CD4-positive, alpha-beta T cell treated with Interleukin-17A for 4 hours (primary cell): ENCODE measurements around the gene ING2.
"Not testable (repeated sequence)": the region's sequence is repeated elsewhere in the genome, so short reads cannot be mapped to it uniquely, and the experiment has no call there.

Source experiments
- DNase-seq: peaks from one replicate; pipeline ENCODE4 v3.0.0-alpha.2; 2020; ENCODE audit warnings: mixed read lengths

Gene ING2, protein sequence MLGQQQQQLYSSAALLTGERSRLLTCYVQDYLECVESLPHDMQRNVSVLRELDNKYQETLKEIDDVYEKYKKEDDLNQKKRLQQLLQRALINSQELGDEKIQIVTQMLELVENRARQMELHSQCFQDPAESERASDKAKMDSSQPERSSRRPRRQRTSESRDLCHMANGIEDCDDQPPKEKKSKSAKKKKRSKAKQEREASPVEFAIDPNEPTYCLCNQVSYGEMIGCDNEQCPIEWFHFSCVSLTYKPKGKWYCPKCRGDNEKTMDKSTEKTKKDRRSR

DNA sequence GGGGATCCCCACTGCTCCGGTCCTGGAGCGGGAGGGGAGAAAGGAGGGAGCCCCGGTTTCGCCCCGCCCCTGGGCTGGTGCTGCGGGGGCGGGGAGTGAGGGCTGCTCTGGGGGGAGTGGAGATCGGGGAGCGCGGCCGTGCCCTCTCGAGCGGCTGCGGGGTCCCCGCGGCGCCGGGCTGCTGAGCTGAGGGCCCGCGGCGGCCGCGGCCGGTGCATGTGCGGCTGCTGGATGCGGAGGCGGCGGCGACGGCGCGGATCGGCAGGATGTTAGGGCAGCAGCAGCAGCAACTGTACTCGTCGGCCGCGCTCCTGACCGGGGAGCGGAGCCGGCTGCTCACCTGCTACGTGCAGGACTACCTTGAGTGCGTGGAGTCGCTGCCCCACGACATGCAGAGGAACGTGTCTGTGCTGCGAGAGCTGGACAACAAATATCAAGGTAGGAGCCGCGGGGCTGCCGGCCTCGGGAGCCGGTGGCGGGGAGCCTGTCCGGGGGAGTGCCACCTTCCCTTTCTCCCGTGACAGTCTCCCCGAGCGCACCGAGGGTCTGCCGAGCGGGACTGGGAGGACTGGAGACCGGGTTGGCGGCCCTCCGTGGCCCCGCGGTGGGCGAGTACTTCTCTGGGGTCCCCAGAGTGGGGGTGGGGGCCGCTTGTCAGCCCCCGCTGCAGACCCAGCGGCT is at the start of gene ING2:
ING2 (plus strand) TSS at position 129 of the 681 bp plus-strand sequence; CDS start at position 267, 138 bp downstream.
- DNase-seq, result peak; percentile 91

GRCh38 chr4:183455431-183456195 is 49.2 kb upstream of the ING2 start:
- DNase-seq, result no peak

DNA sequence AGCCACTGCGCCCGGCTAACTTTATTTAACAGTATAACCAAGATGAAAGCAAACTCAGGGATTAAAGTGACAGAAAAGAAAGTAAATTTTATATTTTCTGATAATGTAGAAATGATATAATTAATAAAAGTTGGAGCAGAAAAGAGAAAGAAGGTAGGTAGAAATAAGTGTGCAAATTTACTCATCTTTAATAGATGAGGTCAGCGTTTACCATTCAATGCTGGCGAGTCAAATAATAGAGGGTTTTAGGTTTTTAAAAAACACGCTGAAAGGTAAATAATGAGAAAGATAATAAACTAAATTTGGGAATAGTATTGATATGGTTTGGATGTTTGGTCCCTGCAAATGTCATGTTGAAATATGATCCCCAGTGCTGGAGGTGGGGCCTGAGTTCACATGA is 46.9 kb upstream of the ING2 start:
- DNase-seq, result no peak

DNA sequence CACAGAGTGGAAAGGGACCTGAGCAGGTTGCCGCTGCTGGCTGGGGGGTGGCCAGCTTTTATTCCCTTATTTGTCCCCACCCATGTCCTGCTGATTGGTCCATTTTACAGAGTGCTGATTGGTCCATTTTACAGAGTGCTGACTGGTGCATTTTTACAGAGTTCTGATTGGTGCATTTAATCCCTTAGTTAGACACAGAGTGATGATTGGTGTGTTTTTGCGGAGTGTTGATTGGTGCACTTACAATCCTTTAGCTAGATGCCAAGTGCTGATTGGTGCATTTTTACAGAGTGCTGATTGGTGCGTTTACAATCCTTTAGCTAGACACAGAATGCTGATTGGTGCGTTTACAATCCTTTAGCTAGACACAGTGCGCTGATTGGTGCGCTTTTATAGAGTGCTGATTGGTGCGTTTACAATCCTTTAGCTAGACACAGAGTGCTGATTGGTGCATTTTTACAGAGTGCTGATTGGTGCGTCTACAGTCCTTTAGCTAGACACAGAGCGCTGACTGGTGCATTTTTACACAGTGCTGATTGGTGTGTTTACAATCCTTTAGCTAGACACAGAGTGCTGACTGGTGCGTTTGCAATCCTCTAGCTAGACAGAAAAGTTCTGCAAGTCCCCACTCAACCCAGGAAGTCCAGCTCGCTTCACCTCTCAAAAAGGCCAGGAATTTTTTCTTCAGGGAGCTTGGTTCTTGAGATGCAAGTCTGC is 40.8 kb upstream of the ING2 start:
- not testable (repeated sequence) for DNase-seq

GRCh38 chr4:183465879-183466278 is 39.0 kb upstream of the ING2 start:
- not testable (repeated sequence) for DNase-seq

DNA sequence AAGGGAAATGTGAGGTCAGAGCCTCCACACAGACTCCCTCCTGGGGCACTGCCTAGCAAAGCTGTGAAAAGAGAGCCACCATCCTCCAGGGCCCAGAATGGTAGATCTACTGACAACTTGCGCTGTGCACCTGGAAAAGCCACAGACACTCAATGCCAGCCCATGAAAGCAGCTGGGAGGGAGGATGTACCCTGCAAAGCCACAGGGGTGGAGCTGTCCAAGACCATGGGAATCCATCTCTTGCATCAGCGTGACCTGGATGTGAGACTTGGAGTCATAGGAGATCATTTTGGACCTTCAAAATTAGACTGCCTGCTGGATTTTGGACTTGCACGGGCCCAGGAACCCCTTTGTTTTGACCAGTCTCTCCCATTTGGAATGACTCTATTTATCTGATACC is 37.6 kb upstream of the ING2 start:
- DNase-seq, result no peak

DNA sequence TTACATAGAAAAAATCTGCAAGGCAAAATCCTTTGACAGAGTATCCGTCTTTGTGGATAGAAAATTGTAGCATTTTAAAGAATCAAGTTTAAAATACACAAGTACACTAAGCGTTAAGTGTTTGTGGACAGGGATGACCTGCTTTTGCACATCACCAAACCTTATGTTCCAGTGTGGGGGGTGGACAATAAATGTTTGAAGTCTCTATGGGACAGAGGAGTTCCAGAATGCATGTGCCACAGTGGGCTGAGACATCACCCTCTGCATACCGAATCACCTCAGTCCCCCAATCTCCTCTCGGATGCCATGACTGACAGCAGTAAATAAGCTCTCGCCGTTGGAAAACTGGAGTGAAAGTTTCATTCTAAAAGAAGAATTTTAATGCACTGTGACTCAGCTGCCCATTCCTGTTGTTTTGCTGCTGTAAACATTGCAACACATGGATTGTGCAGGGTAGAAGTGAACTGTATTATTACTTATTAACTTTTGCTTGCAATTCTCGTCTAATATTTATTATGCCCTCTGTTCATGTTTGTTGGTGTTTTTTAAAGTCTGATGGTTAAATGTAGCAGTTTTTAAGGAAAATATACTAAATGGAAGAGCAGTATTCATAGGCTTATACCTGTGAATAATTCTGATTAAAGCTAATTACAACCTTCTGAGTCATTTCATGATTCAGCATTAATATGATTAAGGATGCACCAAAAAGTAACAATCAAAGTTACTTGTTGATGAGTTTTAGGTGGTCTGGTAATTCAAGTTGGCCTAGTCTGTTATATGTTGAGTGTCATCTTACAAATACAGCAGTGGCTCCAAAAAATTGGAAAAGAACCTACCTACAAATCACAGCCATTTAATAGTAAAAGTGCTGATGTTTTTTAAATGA is 36.4 kb upstream of the ING2 start:
- DNase-seq, result no peak

GRCh38 chr4:183469285-183469684 is 35.6 kb upstream of the ING2 start:
- no peak for DNase-seq

DNA sequence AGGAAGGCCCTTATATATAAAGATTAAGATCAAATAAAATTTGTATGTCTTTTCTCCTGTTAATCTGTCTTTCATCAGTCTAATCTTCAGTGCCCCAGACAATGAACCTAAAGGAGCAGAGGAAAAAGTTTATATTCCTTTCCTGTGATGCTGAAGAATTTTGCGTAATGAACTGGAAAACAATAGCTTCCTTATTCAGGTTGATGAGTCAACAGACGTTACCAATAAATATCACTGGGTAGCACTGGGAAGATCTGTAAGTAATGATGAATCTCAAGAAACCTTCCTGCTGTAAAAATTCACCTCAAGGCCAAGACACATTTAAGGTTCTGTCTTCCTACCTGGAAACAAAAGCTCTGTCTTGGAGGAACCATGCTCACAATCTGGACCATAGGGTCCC is 34.9 kb upstream of the ING2 start:
- DNase-seq, result no peak

DNA sequence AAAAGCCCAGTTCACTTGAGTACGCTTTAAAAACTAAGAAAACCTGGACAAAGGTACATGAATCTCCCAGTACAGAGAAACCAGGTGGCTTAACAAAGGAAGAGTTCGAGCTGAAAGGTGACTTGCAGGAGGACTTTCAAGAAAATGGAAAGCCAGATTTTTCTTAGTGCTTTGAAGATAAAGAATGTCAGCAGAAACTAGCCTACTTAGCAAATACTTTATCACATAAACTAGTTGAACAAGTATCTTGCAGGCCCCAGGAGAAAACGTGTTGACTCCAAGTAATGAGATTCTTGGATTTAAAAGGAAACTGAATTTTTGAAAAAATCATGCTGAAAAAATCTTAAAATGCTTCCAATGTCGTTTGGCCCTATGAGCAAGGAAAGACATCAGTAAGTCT is 34.0 kb upstream of the ING2 start:
- DNase-seq, result no peak

DNA sequence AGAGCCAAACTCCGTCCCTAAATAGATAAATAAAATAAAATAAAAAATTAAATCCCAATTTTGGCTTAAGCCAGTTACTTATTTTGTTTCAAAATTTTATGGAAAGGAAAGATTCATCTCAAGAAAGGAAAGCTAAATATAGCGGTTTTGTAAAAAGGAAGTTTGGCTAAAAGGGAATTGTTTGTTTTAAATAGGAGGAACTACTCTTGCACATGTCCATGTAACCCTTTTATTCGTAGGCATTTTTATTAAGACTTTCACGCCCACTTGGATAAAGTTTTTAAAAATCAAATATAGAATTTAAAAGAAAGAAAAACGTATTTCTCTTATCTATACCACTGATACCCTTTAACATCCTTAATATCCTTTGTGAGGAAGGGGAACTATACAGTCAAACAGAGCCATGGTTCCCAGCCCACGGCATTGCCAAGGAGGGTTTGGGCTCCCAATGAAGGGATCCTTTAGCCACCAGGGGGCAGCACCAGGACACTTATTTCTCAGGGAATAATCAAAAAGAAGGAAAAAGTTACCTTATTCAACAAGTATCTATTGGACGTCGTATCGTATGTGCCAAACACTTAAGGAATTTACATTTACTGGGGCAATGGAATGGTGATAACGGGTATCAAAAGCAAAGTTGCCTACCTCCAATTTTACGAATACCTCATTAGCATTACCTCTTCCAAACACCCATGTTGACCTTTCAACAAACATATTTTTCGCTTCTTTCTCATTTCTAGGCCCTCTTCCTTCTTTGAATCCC is 32.7 kb upstream of the ING2 start:
- DNase-seq, result peak; percentile 92

DNA sequence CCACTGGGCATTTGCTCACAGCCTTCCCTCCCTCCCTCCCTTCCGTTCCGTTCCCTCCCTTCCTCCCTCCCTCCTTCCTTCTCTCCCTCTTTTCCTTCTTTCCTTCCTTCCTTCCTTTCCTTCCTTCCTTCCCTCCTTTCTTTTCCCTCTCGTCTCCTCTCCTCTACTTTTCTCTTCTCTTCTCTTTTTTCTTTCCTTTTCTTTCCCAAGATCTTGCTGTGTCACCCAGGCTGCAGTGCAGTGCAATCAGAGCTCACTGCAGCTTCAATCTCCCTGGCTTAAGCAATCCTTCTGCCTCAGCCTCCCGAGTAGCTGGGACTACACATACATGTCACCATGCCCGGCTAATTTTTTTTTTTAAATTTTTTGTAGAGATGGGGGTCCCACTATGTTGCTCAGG is 26.7 kb upstream of the ING2 start:
- DNase-seq, result no peak

GRCh38 chr4:183478926-183479325 is 25.9 kb upstream of the ING2 start:
- no peak for DNase-seq

- not testable (repeated sequence) for DNase-seq
These were observed 22.3 kb upstream of the ING2 start for GRCh38 chr4:183482515-183483095.

DNA sequence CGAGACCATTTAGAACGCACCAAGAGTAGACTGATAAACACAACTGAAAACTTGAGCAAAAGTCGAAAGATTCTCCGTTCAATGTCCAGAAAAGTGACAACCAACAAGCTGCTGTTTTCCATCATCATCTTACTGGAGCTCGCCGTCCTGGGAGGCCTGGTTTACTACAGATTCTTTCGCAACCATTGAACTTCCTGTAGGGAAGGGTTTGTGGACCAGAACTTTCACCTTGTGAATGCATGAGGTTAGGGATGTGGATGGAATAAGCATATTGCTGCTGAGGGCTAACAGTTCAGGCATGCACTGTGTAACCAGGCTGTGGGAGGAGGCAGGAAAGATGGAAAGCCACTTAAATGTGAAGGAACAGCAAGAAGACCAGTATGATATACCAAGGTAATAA is 20.9 kb upstream of the ING2 start:
- no peak for DNase-seq

DNA sequence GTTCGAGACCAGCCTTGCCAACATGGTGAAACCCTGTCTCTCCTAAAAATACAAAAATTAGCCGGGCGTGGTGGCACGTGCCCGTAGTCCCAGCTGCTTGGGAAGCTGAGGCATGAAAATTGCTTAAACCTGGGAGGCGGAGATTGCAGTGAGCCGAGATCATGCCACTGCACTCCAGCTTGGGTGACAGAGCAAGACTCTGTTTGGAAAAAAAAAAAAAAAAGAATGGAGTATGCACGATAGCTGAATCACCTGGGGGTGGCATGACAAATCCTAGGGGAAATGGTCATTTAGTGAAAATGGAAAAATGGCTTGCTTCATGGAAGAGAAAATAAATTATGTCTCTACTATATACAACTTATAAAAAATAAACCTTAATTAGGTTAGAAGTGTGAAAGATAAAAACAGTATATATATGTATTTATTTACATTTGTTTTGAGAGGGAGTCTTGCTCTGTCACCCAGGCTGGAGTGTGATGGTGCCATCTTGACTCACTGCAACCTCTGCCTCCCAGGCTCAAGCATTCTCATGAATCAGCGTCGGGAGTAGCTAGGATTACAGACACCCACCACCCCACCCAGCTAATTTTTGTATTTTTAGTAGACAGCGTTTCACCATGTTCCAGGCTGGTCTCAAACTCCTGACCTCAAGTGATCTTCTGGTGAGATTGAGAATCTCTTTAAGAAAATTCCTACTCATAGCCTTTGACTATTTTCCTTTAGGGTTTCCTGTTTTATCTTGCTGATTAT is 19.3 kb upstream of the ING2 start:
- no peak for DNase-seq

DNA sequence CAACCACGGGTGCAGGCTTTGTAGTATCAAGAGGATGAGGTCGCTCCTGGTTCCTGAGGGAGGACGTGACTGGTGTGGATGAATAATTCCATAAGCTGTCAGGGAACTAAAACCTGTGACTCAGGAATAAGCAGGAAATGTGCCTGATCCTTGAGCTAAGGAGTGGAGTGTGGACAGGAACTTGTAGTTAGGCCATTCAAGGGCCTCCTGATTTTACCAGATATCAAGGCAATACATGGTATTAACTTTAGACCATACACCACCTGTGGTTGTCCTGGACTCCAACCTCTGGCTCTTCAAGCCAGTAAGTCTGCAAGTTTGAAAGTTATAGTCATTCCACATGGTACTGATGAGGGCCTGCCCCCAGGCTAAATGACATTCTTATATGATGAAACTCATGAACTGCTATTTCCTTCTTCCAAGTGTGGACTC is 12.1 kb upstream of the ING2 start:
- DNase-seq, result no peak

DNA sequence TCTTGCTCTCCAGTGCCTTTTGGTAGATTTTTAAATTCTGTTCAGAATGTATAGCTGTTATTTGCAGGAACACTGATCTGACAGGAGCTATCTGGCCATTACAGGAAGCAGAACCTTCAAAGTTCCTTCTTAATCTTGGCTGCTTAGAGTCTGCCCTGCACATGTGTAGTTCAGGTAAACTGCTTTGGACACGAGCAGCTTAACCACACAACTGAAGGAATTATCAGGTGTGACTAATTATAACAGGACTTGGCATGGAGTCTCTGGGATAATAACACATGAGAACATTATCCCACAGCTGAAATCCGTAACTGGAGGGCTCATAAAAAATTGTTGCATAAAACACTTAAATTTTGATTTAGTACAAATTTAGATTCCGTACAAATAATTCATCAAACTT is 11.6 kb upstream of the ING2 start:
- no peak for DNase-seq

DNA sequence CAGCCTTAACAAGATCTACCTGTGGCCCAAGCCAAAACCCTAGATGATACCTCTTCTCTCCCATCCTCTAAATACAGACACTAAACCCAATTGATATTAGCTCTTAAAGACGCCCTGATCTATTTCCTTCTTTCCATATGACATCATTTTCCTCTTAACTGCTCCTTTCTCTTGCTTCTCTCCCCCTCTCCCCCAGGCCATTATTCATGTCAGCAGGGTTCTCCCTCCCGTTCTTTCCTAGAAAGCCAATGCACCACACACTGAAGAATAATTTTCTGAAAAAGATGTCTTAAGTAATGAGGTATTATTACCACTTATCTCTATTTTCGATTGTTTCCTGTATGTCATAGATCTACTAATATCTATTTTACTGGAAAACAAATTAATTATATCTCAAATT is 9.7 kb upstream of the ING2 start:
- no peak for DNase-seq

GRCh38 chr4:183499389-183499788 is 5.5 kb upstream of the ING2 start:
- DNase-seq, result peak; percentile 38
